AG09309 (cell line): ENCODE measurements around the gene UBE2C.
A peak's percentile ranks its signal among the peaks of the same experiment; 100 is the strongest.
"Not testable (repeated sequence)": the region's sequence is repeated elsewhere in the genome, so short reads cannot be mapped to it uniquely, and the experiment has no call there.

Experiments
- DNase-seq: peaks from one replicate; pipeline ENCODE4 v3.0.0-alpha.2; 2010; ENCODE audit warnings: low read depth
- H3K4me3 ChIP-seq: 2 replicates; pipeline ENCODE4 v1.5.1; 2011; ENCODE audit warnings: mild to moderate bottlenecking, low read depth, low read length, moderate library complexity; ENCODE audit not compliant: control insufficient read depth
- TF ChIP-seq, protein P1 (sequence below): IDR thresholded peaks from 2 replicates; pipeline ENCODE4 v1.5.1; 2011; ENCODE audit warnings: mild to moderate bottlenecking, low read depth, low read length, inconsistent platforms; ENCODE audit not compliant: insufficient read depth, control insufficient read depth; ENCODE audit errors: missing control alignments

The UBE2C gene

GRCh38 chr20:45781391-45781931 lies 31.0 kb upstream of the UBE2C start:
- no peak overlapping the region for H3K4me3 ChIP-seq
- TF ChIP-seq, protein P1, sequence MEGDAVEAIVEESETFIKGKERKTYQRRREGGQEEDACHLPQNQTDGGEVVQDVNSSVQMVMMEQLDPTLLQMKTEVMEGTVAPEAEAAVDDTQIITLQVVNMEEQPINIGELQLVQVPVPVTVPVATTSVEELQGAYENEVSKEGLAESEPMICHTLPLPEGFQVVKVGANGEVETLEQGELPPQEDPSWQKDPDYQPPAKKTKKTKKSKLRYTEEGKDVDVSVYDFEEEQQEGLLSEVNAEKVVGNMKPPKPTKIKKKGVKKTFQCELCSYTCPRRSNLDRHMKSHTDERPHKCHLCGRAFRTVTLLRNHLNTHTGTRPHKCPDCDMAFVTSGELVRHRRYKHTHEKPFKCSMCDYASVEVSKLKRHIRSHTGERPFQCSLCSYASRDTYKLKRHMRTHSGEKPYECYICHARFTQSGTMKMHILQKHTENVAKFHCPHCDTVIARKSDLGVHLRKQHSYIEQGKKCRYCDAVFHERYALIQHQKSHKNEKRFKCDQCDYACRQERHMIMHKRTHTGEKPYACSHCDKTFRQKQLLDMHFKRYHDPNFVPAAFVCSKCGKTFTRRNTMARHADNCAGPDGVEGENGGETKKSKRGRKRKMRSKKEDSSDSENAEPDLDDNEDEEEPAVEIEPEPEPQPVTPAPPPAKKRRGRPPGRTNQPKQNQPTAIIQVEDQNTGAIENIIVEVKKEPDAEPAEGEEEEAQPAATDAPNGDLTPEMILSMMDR, result no peak
- peak; percentile 77 for DNase-seq

DNA sequence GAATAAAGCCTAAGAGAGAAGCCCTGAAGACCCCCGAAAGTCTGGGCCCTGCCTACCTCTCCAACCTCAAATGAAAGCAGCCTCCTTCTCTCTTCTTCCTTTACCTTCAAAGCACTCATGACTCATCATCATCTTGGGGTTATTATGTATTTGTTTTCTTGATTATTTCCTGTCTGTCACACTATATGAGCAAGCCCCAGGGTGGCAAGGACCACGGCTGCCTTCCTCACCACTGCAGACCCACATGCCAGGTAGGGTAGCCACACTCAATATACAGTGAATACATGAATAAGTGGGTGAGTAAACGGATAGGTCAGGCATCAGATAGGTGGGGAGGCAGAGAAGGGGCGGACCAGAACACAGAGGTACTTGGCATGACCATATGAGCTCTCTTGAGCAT lies 29.6 kb upstream of the UBE2C start:
- DNase-seq, result no peak
- no peak overlapping the region for H3K4me3 ChIP-seq
- TF ChIP-seq, protein P1, result no peak

- H3K4me3 ChIP-seq, result no peak overlapping the region
- DNase-seq, result no peak
- TF ChIP-seq, protein P1, result no peak
Measured at GRCh38 chr20:45783656-45784294, 28.7 kb upstream of the UBE2C start.

- no peak overlapping the region for H3K4me3 ChIP-seq
- no peak for DNase-seq
- TF ChIP-seq, protein P1, result no peak
Measured at GRCh38 chr20:45788351-45788750, 24.1 kb upstream of the UBE2C start.

GRCh38 chr20:45792317-45793118 lies 19.9 kb upstream of the UBE2C start:
- TF ChIP-seq, protein P1, result no peak

DNA sequence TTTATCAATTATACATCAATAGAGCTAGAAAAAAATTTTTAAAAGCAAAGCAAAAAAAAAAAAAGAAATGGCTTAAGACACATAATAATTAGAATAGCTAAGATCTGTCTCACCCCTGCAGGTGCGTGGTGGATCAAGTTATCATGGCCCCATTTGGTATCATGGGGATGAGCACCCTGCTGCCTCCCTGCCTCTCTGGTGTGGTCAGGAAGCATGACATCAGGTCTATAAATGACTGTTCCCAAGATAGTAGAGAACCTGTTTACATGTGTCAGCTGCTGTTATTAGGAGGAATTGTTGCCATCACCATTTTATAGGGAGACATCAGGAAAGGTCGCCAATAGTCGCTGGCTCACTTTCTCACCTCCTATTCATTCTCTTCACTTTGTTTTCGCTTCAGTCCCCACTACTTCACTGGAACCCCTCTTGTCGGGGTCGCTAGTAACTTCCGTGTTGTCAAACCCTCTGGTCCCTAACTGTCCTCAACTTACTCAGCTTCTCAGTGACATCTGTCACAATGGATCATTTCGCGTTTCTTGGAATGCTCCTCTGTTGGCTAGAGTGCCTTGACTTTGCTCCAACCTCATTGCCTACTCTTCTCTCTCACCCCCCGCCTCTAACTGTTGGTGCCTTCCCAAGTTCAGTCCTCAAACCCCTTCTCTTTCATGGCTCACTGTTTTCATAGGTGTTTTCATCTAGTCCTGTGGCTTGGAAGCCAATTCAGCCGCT lies 15.9 kb upstream of the UBE2C start:
- TF ChIP-seq, protein P1, result no peak
- DNase-seq, result no peak
- H3K4me3 ChIP-seq, result no peak overlapping the region

More at GRCh38 chr20:45792317-45793118, 19.9 kb upstream of the UBE2C start:
- no peak for DNase-seq
- H3K4me3 ChIP-seq, result peak overlapping the region; percentile 88

- DNase-seq, H3K4me3 ChIP-seq: not testable (repeated sequence)
Measured at GRCh38 chr20:45797510-45797909, 14.9 kb upstream of the UBE2C start.

DNA sequence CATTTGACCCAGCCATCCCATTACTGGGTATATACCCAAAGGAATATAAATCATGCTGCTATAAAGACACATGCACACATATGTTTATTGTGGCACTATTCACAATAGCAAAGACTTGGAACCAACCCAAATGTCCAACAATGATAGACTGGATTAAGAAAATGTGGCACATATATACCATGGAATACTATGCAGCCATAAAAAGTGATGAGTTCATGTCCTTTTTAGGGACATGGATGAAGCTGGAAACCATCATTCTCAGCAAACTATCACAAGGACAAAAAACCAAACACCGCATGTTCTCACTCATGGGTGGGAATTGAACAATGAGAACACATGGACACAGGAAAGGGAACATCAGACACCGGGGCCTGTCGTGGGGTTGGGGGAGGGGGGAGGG lies 14.5 kb upstream of the UBE2C start:
- H3K4me3 ChIP-seq, DNase-seq: not testable (repeated sequence)
